Muscle layer of duodenum (tissue), 2 donors: ENCODE results near the gene AP2A2.

ENCODE experiments used
- H3K27ac ChIP-seq: one replicate; pipeline ENCODE4 v1.7.0; 2013; ENCODE audit warnings: mild to moderate bottlenecking, low read length
- H3K27me3 ChIP-seq: one replicate; pipeline ENCODE4 v1.7.0; 2013; ENCODE audit warnings: low read depth, mild to moderate bottlenecking, control low read depth, low read length
- H3K36me3 ChIP-seq, 2 donors: one replicate each; pipeline ENCODE4 v1.7.0; 2013; ENCODE audit warnings: low read length in 2 of 2, control low read depth in 1 of 2, mild to moderate bottlenecking in 1 of 2; ENCODE audit not compliant: insufficient read depth in 2 of 2, control insufficient read depth in 1 of 2
- H3K4me1 ChIP-seq, 2 donors: one replicate each; pipeline ENCODE4 v1.7.0; 2013; ENCODE audit warnings: low read length in 2 of 2, mild to moderate bottlenecking in 2 of 2, control low read depth in 1 of 2, moderate library complexity in 1 of 2; ENCODE audit not compliant: insufficient read depth in 2 of 2, control insufficient read depth in 1 of 2
- H3K4me3 ChIP-seq, 2 donors: one replicate each; pipeline ENCODE4 v1.7.0; 2013; ENCODE audit warnings: low read length in 2 of 2, low read depth in 1 of 2, mild to moderate bottlenecking in 1 of 2
- H3K9me3 ChIP-seq, 2 donors: one replicate each; pipeline ENCODE4 v1.7.0; 2013; ENCODE audit warnings: low read length in 2 of 2, control low read depth in 1 of 2, mild to moderate bottlenecking in 1 of 2; ENCODE audit not compliant: control insufficient read depth in 1 of 2
- donor health status: healthy.

AP2A2 gene

DNA sequence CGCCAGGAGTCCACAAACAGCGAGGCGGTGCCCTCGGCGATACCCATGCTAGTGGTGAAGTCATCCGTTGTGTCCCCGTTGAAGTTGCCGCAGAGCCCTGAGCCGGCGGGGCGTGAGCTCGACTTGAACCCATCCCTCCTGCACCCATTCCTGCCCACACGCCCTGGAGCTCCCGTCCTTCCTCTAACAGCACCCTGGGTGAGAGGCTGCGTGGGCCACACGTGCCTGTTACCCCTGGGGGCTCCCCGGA, 102.5 kb downstream of the AP2A2 start:
- no peaks in the 10 kb centered on the region for H3K4me1 ChIP-seq
- H3K27me3 ChIP-seq, result no peaks in the 10 kb centered on the region
- H3K4me3 ChIP-seq, result no peak overlapping the region
- H3K9me3 ChIP-seq, result no peaks in the 10 kb centered on the region
- no peak overlapping the region for H3K27ac ChIP-seq
- no peaks in the 10 kb centered on the region for H3K36me3 ChIP-seq

DNA sequence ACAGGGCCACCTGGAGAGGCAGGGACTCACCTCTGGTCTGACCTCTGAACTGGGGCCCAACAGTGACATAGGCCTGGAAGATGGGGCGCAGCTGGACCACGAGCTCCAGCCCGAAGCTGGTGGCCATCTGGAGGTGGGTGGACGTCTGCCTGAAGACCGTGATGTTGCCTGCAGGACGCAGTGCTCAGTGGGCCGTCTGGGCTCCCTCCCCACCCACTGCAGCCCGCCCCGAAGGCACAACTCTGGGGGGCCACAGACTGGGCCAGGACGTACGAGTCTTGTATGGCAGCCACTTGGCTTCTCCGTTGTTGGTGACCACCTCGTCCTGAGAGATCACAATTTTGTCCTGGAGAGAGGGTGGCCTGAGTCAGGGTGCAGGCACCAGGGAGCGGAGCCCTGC, 102.9 kb downstream of the AP2A2 start:
- no peaks in the 10 kb centered on the region for H3K27me3 ChIP-seq
- no peak overlapping the region for H3K4me3 ChIP-seq
- no peaks in the 10 kb centered on the region for H3K36me3 ChIP-seq
- H3K27ac ChIP-seq, result no peak overlapping the region
- no peaks in the 10 kb centered on the region for H3K4me1 ChIP-seq
- H3K9me3 ChIP-seq, result no peaks in the 10 kb centered on the region

DNA sequence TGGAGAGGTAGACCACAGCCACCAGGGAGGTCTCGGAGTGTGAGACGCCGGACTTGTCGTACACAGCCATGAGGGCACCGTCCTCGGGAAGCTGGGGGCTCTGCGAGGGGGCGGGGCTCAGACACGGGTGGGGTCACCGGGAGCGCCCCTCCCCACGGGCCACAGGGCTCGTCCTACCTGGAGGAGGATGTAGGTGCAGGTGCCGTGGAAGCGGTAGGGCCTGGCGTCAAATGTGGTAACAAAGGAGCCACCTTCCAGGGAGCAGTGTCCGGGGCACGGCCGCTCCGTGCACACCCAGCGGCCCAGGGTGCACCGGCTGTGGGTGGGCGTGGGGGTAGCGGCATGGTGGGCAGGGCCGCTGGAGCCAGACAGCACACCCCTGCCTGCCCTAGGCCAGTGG, 103.4 kb downstream of the AP2A2 start:
- Histone ChIP-seq H3K27ac (no peak overlapping the region), H3K9me3 (no peaks in the 10 kb centered on the region), H3K36me3 (no peaks in the 10 kb centered on the region), H3K4me3 (no peak overlapping the region), H3K4me1 (no peaks in the 10 kb centered on the region), H3K27me3 (no peaks in the 10 kb centered on the region)

DNA sequence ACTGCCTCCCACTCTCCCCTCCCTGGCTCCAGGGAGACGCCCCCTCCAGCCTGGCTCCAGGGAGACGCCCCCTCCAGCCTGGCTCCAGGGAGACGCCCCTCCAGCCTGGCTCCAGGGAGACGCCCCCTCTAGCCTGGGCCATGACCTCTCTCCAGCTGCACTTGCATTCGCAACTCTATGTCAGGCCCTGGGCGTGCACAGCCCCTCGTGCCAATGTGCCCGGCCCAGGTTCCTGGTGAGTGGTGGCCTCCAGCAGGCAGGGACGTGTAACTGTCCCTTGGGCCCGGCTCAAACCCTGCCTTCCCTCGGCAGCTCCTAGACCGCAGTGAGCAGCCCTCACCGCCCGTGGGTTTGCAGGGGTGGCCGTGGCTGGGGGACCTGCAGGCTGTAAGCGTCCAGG, 104.0 kb downstream of the AP2A2 start:
- Histone ChIP-seq H3K4me3 (no peak overlapping the region), H3K36me3 (no peaks in the 10 kb centered on the region), H3K9me3 (no peaks in the 10 kb centered on the region), H3K27me3 (no peaks in the 10 kb centered on the region), H3K4me1 (no peaks in the 10 kb centered on the region), H3K27ac (no peak overlapping the region)

DNA sequence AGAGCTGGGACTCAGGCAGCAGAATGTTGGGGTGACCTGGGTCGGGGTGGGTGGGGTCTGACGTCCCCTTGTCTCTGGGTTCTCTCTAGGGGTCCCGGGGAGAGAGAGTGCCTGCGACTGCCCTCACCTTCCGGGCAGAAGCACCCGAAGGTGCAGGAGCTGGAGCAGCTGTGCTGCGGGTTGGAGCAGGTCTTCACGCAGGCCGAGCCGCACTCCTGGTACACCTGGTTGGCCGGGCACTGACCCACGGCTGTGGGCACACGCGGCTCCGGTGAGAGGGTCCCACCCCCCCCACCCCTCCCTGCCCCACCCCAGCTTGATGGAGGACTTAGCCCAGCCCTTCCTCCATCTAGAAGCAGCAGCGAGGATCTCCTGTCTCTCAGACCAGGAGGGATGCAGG, 104.4 kb downstream of the AP2A2 start:
- Histone ChIP-seq H3K27me3 (no peaks in the 10 kb centered on the region), H3K9me3 (no peaks in the 10 kb centered on the region), H3K27ac (no peak overlapping the region), H3K4me1 (no peaks in the 10 kb centered on the region), H3K36me3 (no peaks in the 10 kb centered on the region), H3K4me3 (no peak overlapping the region)

DNA sequence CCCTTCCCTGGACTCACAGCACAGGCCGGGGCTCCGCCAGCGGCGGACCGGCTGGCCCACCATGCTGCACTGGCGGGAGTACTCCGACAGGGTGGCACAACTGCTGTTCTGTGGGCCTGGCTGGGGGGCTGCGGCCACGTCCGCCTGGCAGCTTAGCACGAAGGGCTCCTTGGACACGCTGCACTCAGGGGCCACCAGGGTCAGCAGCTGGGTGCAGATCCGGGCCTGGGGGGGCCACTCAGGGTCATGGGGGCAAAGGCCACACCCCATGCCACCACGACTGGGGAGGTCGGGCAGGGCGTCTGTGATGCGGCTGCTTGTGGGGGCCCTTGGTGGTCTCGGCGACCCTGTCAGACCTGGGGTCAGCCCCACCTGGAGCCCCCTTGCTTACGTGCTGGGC, 104.9 kb downstream of the AP2A2 start:
- no peaks in the 10 kb centered on the region for H3K36me3 ChIP-seq
- no peak overlapping the region for H3K27ac ChIP-seq
- H3K9me3 ChIP-seq, result no peaks in the 10 kb centered on the region
- H3K4me3 ChIP-seq, result no peak overlapping the region
- no peaks in the 10 kb centered on the region for H3K27me3 ChIP-seq
- no peaks in the 10 kb centered on the region for H3K4me1 ChIP-seq

DNA sequence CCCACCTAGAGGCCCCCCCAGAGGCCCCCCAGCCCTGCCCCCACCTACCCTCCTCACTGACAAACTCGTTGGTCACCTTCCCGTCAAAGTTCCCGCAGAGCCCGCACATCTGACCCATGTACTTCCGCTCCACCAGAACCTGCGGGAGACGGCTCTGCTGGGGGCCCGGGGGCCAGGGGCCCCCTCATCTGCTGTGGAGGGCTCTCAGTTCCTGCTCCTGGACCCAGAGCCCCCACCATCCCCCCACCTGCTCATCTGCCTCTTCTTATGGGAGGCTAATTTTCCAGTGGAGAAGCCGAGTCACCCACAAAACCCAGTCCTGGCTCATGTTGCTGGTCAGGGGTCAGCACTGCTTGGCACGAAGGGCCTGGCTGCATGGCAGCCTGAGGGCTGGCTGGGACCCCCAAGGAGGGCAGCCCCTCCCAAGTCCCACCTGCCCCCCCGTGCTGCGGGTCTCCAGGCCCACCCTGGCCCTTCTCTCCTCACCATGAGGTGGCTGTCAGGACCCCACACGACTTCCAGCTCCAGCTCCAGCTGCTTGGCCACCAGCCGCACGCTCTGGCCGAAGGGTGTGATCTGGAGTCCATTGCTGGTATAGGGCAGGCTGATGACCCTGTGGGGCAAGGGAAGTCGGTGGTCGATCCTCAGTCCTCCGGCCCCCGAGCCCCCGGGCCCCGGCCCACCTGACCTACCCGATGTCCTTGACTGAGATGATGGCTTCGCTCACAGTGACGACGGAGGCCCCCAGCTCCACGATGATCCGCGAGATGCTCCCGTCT, 105.6 kb downstream of the AP2A2 start:
- Histone ChIP-seq H3K27me3 (no peaks in the 10 kb centered on the region), H3K36me3 (no peaks in the 10 kb centered on the region), H3K4me3 (no peak overlapping the region), H3K4me1 (no peaks in the 10 kb centered on the region), H3K9me3 (no peaks in the 10 kb centered on the region), H3K27ac (no peak overlapping the region)

DNA sequence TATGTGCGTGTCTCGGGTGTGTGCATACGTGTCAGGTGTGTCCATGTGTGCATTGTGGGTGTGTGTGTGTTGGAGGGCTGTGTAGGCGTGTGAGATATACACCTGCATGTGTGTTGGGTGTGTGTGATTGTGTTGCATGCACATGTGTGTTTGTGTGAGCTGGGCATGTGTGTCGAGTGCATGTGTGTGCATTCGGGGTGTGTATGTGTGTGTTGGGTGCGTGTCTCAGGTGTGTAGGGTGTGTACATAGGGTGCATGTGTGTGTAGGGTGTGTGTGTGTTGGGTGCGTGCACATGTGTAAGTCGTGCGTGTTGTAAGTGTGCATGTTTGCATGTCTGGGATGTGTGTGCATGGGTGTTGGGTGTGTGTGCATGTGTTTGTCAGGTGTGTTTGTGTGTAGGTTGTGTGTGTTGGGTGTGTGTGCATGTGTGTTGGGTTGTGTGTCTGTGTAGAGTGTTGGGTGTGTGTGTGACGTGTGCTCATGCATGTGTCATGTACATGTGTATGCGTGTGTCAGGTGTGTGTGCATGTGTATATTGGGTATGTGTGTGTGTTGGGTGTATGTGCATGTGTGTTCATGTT, 106.7 kb downstream of the AP2A2 start:
- Histone ChIP-seq H3K4me3 (no peak overlapping the region), H3K27ac (no peak overlapping the region), H3K27me3 (no peaks in the 10 kb centered on the region), H3K36me3 (no peaks in the 10 kb centered on the region), H3K9me3 (no peaks in the 10 kb centered on the region), H3K4me1 (no peaks in the 10 kb centered on the region)

DNA sequence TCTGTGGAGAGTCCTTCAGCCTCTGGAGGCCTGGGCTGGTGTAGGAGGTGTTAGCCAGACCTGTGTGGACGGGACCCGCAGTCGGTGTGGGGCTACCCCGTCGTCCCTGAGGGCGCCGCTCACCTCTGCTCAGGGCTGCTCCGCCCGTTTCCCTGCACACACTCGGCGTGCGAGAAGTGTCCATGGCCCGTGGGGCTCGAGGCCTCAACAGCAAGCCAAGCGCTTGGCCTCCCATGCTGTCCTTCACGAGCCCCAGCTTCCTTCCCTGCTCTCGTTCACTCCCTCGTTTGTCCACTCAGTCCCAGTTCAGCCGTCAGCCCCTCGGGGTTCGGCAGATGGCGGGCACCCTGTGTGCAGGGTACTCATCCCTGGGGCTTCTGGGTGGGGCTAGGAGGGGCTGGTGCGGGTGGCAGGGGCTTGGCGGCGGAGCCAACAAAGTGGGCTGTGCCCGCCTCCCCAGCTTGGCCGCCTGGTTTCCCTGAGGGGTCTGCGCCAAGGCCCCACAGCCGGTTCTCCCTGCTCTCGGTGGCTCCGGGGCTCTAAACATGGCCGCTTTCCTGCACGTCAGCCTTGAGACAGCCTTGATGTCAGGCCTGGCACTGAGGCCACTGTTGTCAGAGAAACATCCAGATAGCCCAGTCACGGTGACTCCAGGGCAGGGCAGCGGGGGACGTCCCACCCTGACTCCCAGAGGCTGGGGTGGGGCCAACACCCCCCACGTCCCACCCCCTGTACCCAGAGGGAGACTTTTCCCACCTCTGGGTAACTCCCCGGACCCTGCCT, 107.5 kb downstream of the AP2A2 start:
- H3K27ac ChIP-seq, result no peak overlapping the region

DNA sequence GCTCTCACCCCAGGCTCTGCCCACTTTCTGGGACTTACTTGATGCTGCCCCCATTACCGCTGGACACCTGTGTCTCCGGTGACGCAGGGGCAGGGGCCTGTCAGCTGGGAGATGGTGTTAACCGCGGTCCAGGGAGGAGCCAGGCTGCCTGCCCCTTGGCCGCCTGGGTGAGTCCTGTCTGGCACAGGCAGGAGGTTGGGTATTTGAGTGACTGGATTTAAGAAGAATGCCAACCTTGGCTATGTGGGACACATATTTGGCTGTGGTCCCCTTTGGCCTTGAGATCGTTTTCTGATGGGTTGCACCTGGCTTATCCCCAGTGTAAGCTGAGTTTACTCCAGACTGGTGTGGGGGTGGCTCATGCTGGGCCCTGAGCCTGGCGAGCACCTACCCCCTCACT, 108.3 kb downstream of the AP2A2 start:
- H3K27me3 ChIP-seq, result no peaks in the 10 kb centered on the region
- H3K9me3 ChIP-seq, result no peaks in the 10 kb centered on the region
- H3K4me3 ChIP-seq, result no peak overlapping the region
- no peak overlapping the region for H3K27ac ChIP-seq
- no peaks in the 10 kb centered on the region for H3K36me3 ChIP-seq
- H3K4me1 ChIP-seq, result no peaks in the 10 kb centered on the region

More for the DNA sequence above, 107.5 kb downstream of the AP2A2 start:
- no peaks in the 10 kb centered on the region for H3K9me3 ChIP-seq
- no peaks in the 10 kb centered on the region for H3K27me3 ChIP-seq
- H3K4me3 ChIP-seq, result no peak overlapping the region
- H3K36me3 ChIP-seq, result no peaks in the 10 kb centered on the region
- H3K4me1 ChIP-seq, result no peaks in the 10 kb centered on the region

DNA sequence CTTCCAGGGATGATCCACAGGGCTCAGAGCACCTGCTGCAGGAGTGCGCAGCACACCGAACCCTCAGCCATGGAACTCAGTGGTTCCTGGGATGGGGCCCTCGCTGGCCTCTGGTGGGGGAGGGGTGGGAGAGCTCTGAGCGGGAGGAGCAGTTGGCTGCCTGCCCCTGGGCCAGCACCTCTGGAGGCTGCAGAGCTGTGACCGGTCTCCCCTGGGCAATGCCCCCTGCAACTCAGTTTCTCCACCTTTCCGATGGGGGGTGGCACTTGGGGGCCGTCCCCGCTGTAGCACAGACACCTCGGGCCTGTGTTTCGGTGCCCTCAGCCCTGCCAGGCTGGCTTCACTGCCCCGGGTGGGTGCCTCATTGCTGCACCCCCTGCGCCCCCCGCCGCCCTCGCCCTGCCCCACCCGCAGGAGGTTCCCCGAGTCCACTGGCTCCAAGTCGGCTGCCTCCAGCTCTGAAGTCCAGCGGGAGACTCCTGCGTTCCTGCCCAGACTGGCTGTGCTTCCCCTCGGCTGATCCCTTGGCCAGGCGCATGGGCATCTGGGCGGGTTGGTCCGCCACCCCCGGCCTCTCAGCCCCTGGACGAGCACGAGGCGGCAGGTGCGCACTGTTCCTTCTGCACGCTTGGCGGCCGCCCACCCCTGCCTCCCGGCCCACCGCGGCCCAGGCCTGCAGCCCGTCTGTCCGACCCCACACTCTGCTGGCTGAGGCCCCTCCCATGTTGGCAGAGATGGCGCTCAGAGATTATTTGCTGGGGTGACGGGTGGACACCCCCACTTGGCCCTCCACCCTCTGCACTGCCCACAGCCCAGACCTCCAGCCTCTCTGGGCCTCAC, 109.0 kb downstream of the AP2A2 start:
- Histone ChIP-seq H3K27ac (no peak overlapping the region), H3K27me3 (no peaks in the 10 kb centered on the region)

More for the DNA sequence above, 109.0 kb downstream of the AP2A2 start:
- H3K4me3 ChIP-seq, result no peak overlapping the region
- no peaks in the 10 kb centered on the region for H3K36me3 ChIP-seq
- H3K4me1 ChIP-seq, result no peaks in the 10 kb centered on the region
- no peaks in the 10 kb centered on the region for H3K9me3 ChIP-seq
